H1 (cell line): ENCODE results near the gene NUDT11. TPM values are rescaled to one million over a fixed set of nuclear protein-coding genes. Genes with fewer than 3 reads are reported as not detected.

ENCODE experiments used
- CTCF ChIA-PET: fragments of 300-600 bp; sonication (Branson Sonifier 250); formaldehyde crosslinking; loops from one replicate; lab custom pipeline; 2021; ENCODE audit not compliant: partially characterized antibody; lab: Charles Lee
- POLR2A ChIA-PET: fragments of 300-600 bp; sonication (Branson Sonifier 250); formaldehyde crosslinking; loops from one replicate; lab custom pipeline; 2021; ENCODE audit warnings: inconsistent platforms; ENCODE audit not compliant: partially characterized antibody; lab: Charles Lee
- DNase-seq, 2 experiments: peaks; one replicate each; pipeline versions ENCODE4 v3.0.0 to v3.0.0-alpha.2; 2010 to 2022; ENCODE audit warnings: low spot score in 2 of 2, low read depth in 1 of 2, mixed read lengths in 1 of 2
- FAIRE-seq: peaks from 2 replicates; lab custom pipeline; 2011; peaks lifted over from hg19 to GRCh38; lab: Jason Lieb, UNC
- H2AFZ ChIP-seq: 2 replicates; pipeline ENCODE4 v1.8.1; 2012; ENCODE audit warnings: low read length, inconsistent platforms
- H2AK5ac ChIP-seq: 2 replicates; pipeline ENCODE4 v1.6.1; 2013; ENCODE audit warnings: low read depth, low read length
- H2BK120ac ChIP-seq: replicated peaks from 2 replicates; pipeline ENCODE3; 2013; ENCODE audit warnings: low read depth, low read length, inconsistent platforms
- H2BK12ac ChIP-seq: 2 replicates; pipeline ENCODE4 v1.6.1; 2013; ENCODE audit warnings: low read depth, low read length
- H2BK15ac ChIP-seq: 2 replicates; pipeline ENCODE4 v1.6.1; 2013; ENCODE audit warnings: low read length
- H2BK20ac ChIP-seq: 2 replicates; pipeline ENCODE4 v1.6.1; 2013; ENCODE audit warnings: low read length
- H2BK5ac ChIP-seq: 2 replicates; pipeline ENCODE4 v1.6.1; 2013; ENCODE audit warnings: low read depth, low read length
- H3K14ac ChIP-seq: 2 replicates; pipeline ENCODE4 v1.6.1; 2013; ENCODE audit warnings: inconsistent platforms; ENCODE audit not compliant: insufficient read length
- H3K18ac ChIP-seq: 2 replicates; pipeline ENCODE4 v1.6.1; 2013; ENCODE audit warnings: low read length; ENCODE audit errors: extremely low read depth
- H3K23ac ChIP-seq: 2 replicates; pipeline ENCODE4 v1.6.1; 2013; ENCODE audit warnings: inconsistent platforms; ENCODE audit not compliant: insufficient read length
- H3K23me2 ChIP-seq: 2 replicates; pipeline ENCODE4 v1.6.1; 2013; ENCODE audit warnings: low read depth, low read length
- H3K27ac ChIP-seq: 2 replicates; pipeline ENCODE4 v1.6.1; 2011; ENCODE audit warnings: low read depth, low read length, inconsistent platforms
- H3K27me3 ChIP-seq, 4 experiments: replicated peaks in 1 of 4; 1 replicate in 1 of 4; 2 replicates in 3 of 4; pipeline versions ENCODE4 v1.6.1 to v1.8.1; 2011 to 2013; ENCODE audit warnings: low read length in 3 of 4, mild to moderate bottlenecking in 3 of 4, inconsistent platforms in 2 of 4, mixed read lengths in 2 of 4, moderate library complexity in 1 of 4; ENCODE audit not compliant: control insufficient read depth in 3 of 4, insufficient read depth in 3 of 4; ENCODE audit errors: extremely low read depth in 1 of 4
- H3K36me3 ChIP-seq, 4 experiments: 2 replicates each; pipeline versions ENCODE4 v1.6.1 to v1.8.1; 2011 to 2013; ENCODE audit warnings: mild to moderate bottlenecking in 4 of 4, low read length in 3 of 4, moderate library complexity in 2 of 4, control low read depth in 1 of 4, inconsistent platforms in 1 of 4; ENCODE audit not compliant: insufficient read depth in 4 of 4, control insufficient read depth in 2 of 4
- H3K4ac ChIP-seq: replicated peaks from 2 replicates; pipeline ENCODE3; 2013; ENCODE audit warnings: low read length, low read depth, mixed read lengths, inconsistent platforms; ENCODE audit not compliant: insufficient read length
- H3K4me1 ChIP-seq, 4 experiments: replicated peaks in 1 of 4; 1 replicate in 1 of 4; 2 replicates in 3 of 4; pipeline versions ENCODE4 v1.6.1 to v1.8.1; 2011 to 2013; ENCODE audit warnings: low read length in 3 of 4, inconsistent platforms in 2 of 4, mixed read lengths in 1 of 4; ENCODE audit not compliant: insufficient read depth in 4 of 4, control insufficient read depth in 3 of 4
- H3K4me2 ChIP-seq, 2 experiments: 2 replicates each; pipeline versions ENCODE4 v1.6.1 to v1.8.1; 2011 to 2013; ENCODE audit warnings: low read depth in 2 of 2, low read length in 2 of 2, control low read depth in 1 of 2, inconsistent platforms in 1 of 2, mild to moderate bottlenecking in 1 of 2; ENCODE audit not compliant: insufficient read depth in 1 of 2
- H3K4me3 ChIP-seq, 4 experiments: fragments of 200-600, 300-600 bp in 1 of 4; sonication (generic), shearing (Covaris generic), sonication (Bioruptor Twin) in 1 of 4; 2 replicates each; pipeline versions ENCODE4 v1.5.1 to v1.8.1; 2011 to 2016; ENCODE audit warnings: low read length in 4 of 4, low read depth in 3 of 4, control low read depth in 2 of 4, inconsistent platforms in 2 of 4, mild to moderate bottlenecking in 2 of 4, mixed read lengths in 1 of 4, moderate library complexity in 1 of 4; ENCODE audit not compliant: insufficient read depth in 2 of 4; ENCODE audit errors: extremely low read depth in 1 of 4
- H3K56ac ChIP-seq: replicated peaks from 2 replicates; pipeline ENCODE3; 2013; ENCODE audit warnings: low read depth, mild to moderate bottlenecking, mixed read lengths, low read length, inconsistent platforms; ENCODE audit not compliant: insufficient read length
- H3K79me1 ChIP-seq: 2 replicates; pipeline ENCODE4 v1.6.1; 2013; ENCODE audit warnings: low read depth, low read length, control low read depth
- H3K79me2 ChIP-seq, 2 experiments: 2 replicates each; pipeline versions ENCODE4 v1.6.1 to v1.8.1; 2012 to 2013; ENCODE audit warnings: low read length in 2 of 2, mild to moderate bottlenecking in 2 of 2, inconsistent platforms in 1 of 2; ENCODE audit not compliant: insufficient read depth in 2 of 2, control insufficient read depth in 1 of 2
- H3K9ac ChIP-seq, 4 experiments: replicated peaks in 1 of 4; 1 replicate in 1 of 4; 2 replicates in 3 of 4; pipeline versions ENCODE4 v1.6.1 to v1.8.1; 2011 to 2013; ENCODE audit warnings: low read depth in 3 of 4, low read length in 3 of 4, control low read depth in 2 of 4, mild to moderate bottlenecking in 2 of 4, moderate library complexity in 2 of 4, inconsistent platforms in 1 of 4; ENCODE audit errors: extremely low read depth in 1 of 4
- H3K9me3 ChIP-seq, 2 experiments: 2 replicates each; pipeline versions ENCODE4 v1.6.1 to v1.8.1; 2012 to 2013; ENCODE audit warnings: mild to moderate bottlenecking in 2 of 2, moderate library complexity in 2 of 2, control low read depth in 1 of 2, inconsistent platforms in 1 of 2, low read depth in 1 of 2, low read length in 1 of 2, mixed read lengths in 1 of 2; ENCODE audit not compliant: insufficient read depth in 2 of 2
- H4K20me1 ChIP-seq, 2 experiments: replicated peaks in 1 of 2; 2 replicates each; pipeline versions ENCODE3 to v1.8.1; 2011 to 2013; ENCODE audit warnings: inconsistent platforms in 2 of 2, low read length in 2 of 2, mild to moderate bottlenecking in 1 of 2; ENCODE audit not compliant: insufficient read depth in 2 of 2, control insufficient read depth in 1 of 2
- H4K5ac ChIP-seq: 2 replicates; pipeline ENCODE4 v1.6.1; 2013; ENCODE audit warnings: low read length, low read depth, mixed read lengths, inconsistent platforms; ENCODE audit not compliant: insufficient read length
- H4K8ac ChIP-seq: 2 replicates; pipeline ENCODE4 v1.8.0; 2013; ENCODE audit warnings: mild to moderate bottlenecking, moderate library complexity, low read length, inconsistent platforms; ENCODE audit not compliant: insufficient read depth; ENCODE audit errors: extremely low read depth
- H4K91ac ChIP-seq: replicated peaks from 2 replicates; pipeline ENCODE3; 2013; ENCODE audit warnings: low read length, mixed read lengths, inconsistent platforms; ENCODE audit not compliant: insufficient read length
- BRCA1 ChIP-seq: IDR thresholded peaks from 2 replicates; pipeline ENCODE4 v1.6.1; 2012; ENCODE audit warnings: low read depth, low read length, improper control_type of control experiment
- CBX8 ChIP-seq: fragments of 300-800, 300-1000 bp; sonication (generic); IDR thresholded peaks from 2 replicates; pipeline ENCODE4 v1.7.1; 2016; ENCODE audit warnings: low read depth, low read length, borderline replicate concordance
- CREB1 ChIP-seq: IDR thresholded peaks from 2 replicates; pipeline ENCODE4 v1.6.1; 2012; ENCODE audit warnings: inconsistent platforms
- GABPA ChIP-seq: IDR thresholded peaks from 2 replicates; pipeline ENCODE4 v1.6.1; 2011; ENCODE audit warnings: mild to moderate bottlenecking, low read length, moderate library complexity, borderline replicate concordance; ENCODE audit not compliant: insufficient read depth
- GTF2F1 ChIP-seq: IDR thresholded peaks from 2 replicates; pipeline ENCODE4 v1.6.1; 2012; ENCODE audit warnings: low read depth, low read length, improper control_type of control experiment, borderline replicate concordance
- JUND ChIP-seq: IDR thresholded peaks from 2 replicates; pipeline ENCODE4 v1.6.1; 2011; ENCODE audit warnings: mild to moderate bottlenecking, improper control_type of control experiment, low read length
- MAFK ChIP-seq: IDR thresholded peaks from 2 replicates; pipeline ENCODE4 v1.6.1; 2012; ENCODE audit warnings: low read depth, mild to moderate bottlenecking, improper control_type of control experiment, low read length
- POLR2AphosphoS5 ChIP-seq: IDR thresholded peaks from 2 replicates; pipeline ENCODE4 v1.6.1; 2011; ENCODE audit warnings: low read depth, low read length
- RAD21 ChIP-seq, 2 experiments: IDR thresholded peaks in 1 of 2; conservative IDR thresholded peaks in 1 of 2; 2 replicates each; pipeline ENCODE4 v1.6.1; 2011; ENCODE audit warnings: low read depth in 2 of 2, low read length in 2 of 2, improper control_type of control experiment in 1 of 2, inconsistent platforms in 1 of 2, mild to moderate bottlenecking in 1 of 2, moderate library complexity in 1 of 2
- SIX5 ChIP-seq: IDR thresholded peaks from 2 replicates; pipeline ENCODE4 v1.6.1; 2011; ENCODE audit warnings: mild to moderate bottlenecking, low read depth, low read length
- SUZ12 ChIP-seq: fragments of 200-600 bp; sonication (generic); IDR thresholded peaks from 2 replicates; pipeline ENCODE4 v1.6.1; 2012; ENCODE audit warnings: mild to moderate bottlenecking, inconsistent platforms, low read length, moderate library complexity, mixed read lengths
- TEAD4 ChIP-seq: IDR thresholded peaks from 2 replicates; pipeline ENCODE4 v1.6.1; 2012; ENCODE audit warnings: low read depth, low read length, inconsistent platforms, mixed read lengths
- YY1 ChIP-seq: IDR thresholded peaks from 2 replicates; pipeline ENCODE4 v1.6.1; 2011; ENCODE audit warnings: low read depth, mild to moderate bottlenecking, low read length
- WGBS, 2 experiments: shearing (Covaris generic) in 1 of 2; methylation state at CpG; one replicate each; pipeline versions ENCODE4 v1.1.6 to v1.1.7; 2013 to 2015; ENCODE audit warnings: low lambda C conversion rate in 2 of 2, mixed read lengths in 2 of 2, inconsistent platforms in 1 of 2, low coverage in 1 of 2, missing lambda C conversion rate in 1 of 2; ENCODE audit not compliant: insufficient replicate concordance in 2 of 2, insufficient coverage in 1 of 2, insufficient read length in 1 of 2; ENCODE audit errors: extremely low coverage in 1 of 2, missing lambda C conversion rate in 1 of 2; 5-methylcytosine and 5-hydroxymethylcytosine counted together
- polyA plus RNA-seq, 7 experiments: library from polyadenylated mRNA; depleted of rRNA in 3 of 7; stranded (reverse) in 5 of 7; unstranded in 2 of 7; fragments of >200 nt in 5 of 7; fragments of 200-250 nt in 2 of 7; gene quantifications; 1 replicate in 5 of 7; 2 replicates in 1 of 7; 4 replicates in 1 of 7; pipeline versions ENCODE4 v1.2.1 to v1.2.3, GENCODE V29; 2011 to 2013; ENCODE audit warnings: missing spikeins in 2 of 7, mixed read lengths in 2 of 7
- total RNA-seq: library from RNA; stranded (reverse); fragmentation: NEBNext Ultra II Directional; extraction: Animal tissue kit (Norgen Biotek cat#: 25700); gene quantifications from 2 replicates; pipeline ENCODE4 v1.2.1, GENCODE V29; 2021
- TF ChIP-seq, protein P1 (sequence below): IDR thresholded peaks from 2 replicates; pipeline ENCODE4 v1.6.1; 2012; ENCODE audit warnings: inconsistent platforms
- TF ChIP-seq, protein P2 (sequence below): IDR thresholded peaks from 2 replicates; pipeline ENCODE4 v1.6.1; 2012; ENCODE audit warnings: inconsistent platforms

NUDT11 gene
- total and polyA plus RNA-seq, 2 of the 8 experiments (the other 6 are each of a cell fraction or from before 2014, with no cell fraction given), result 31.3 to 37.6 TPM

DNA sequence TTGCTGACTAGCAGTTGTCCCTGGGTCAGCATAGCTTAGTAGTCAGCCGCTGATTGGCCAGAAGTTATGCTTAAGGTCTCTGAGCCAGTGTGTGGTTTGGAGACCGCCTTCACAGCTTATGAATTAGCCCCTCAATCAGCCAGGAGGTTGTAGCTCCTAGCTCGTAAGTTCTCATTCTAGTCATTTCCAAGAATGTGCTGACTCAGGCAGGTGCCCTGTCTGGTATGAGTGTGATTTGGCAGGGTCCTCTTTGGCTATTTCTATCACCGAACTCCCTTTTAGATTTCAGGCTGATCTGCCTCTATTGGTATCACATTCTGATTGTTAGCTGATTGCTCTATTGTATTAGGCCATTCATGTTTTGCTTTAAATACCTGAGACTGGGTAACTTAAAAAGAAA is 33.1 kb downstream of the NUDT11 start:
- no peak for FAIRE-seq
- CTCF ChIA-PET, result interaction anchor here (0.6 kb wide), 1 partner anchor 138 kb away, joined by 3 read pairs; no protein-coding TSS in a partner anchor
- TF ChIP-seq TEAD4 (no peak), GABPA (no peak), RAD21 (IDR thresholded peaks at IDR 0.05 in 1 of 2, conservative IDR thresholded peaks at IDR 0.05 in 1 of 2; ENCODE audit: low read depth in 2 of 2, low read length in 2 of 2) (no peak), CREB1 (no peak), BRCA1 (no peak), SIX5 (no peak), GTF2F1 (no peak), JUND (no peak), MAFK (no peak), POLR2AphosphoS5 (no peak), CBX8 (no peak), YY1 (no peak), SUZ12 (no peak)
- TF ChIP-seq, protein P1, sequence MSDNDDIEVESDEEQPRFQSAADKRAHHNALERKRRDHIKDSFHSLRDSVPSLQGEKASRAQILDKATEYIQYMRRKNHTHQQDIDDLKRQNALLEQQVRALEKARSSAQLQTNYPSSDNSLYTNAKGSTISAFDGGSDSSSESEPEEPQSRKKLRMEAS, result no peak
- TF ChIP-seq, protein P2, sequence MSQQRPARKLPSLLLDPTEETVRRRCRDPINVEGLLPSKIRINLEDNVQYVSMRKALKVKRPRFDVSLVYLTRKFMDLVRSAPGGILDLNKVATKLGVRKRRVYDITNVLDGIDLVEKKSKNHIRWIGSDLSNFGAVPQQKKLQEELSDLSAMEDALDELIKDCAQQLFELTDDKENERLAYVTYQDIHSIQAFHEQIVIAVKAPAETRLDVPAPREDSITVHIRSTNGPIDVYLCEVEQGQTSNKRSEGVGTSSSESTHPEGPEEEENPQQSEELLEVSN, result no peak

More for the DNA sequence above, 33.1 kb downstream of the NUDT11 start:
- no peak overlapping the region for H2AK5ac ChIP-seq
- POLR2A ChIA-PET, result no interaction called here
- no peaks in the 10 kb centered on the region for H3K23me2 ChIP-seq
- H3K18ac ChIP-seq, result no peak overlapping the region
- no peak overlapping the region for H4K5ac ChIP-seq
- H3K4me1 ChIP-seq, result no peaks in the 10 kb centered on the region
- no peak overlapping the region for H3K4me2 ChIP-seq
- no peak overlapping the region for H3K23ac ChIP-seq
- H4K91ac ChIP-seq, result no peak overlapping the region
- no peaks in the 10 kb centered on the region for H3K79me2 ChIP-seq
- no peaks in the 10 kb centered on the region for H3K79me1 ChIP-seq
- no peaks in the 10 kb centered on the region for H4K20me1 ChIP-seq
- no peak overlapping the region for H3K27ac ChIP-seq
- H2BK5ac ChIP-seq, result no peak overlapping the region
- H3K4ac ChIP-seq, result no peak overlapping the region
- no peaks in the 10 kb centered on the region for H3K27me3 ChIP-seq
- H3K14ac ChIP-seq, result no peak overlapping the region
- H2BK15ac ChIP-seq, result no peak overlapping the region
- DNase-seq, result no peak
- H2AFZ ChIP-seq, result no peak overlapping the region
- H2BK12ac ChIP-seq, result no peak overlapping the region
- no peaks in the 10 kb centered on the region for H3K9me3 ChIP-seq
- no peak overlapping the region for H2BK120ac ChIP-seq
- H2BK20ac ChIP-seq, result no peak overlapping the region
- H4K8ac ChIP-seq, result no peak overlapping the region
- no peak overlapping the region for H3K9ac ChIP-seq
- no peak overlapping the region for H3K4me3 ChIP-seq
- no peak overlapping the region for H3K56ac ChIP-seq
- no peaks in the 10 kb centered on the region for H3K36me3 ChIP-seq
- 93% methylated on average over 4 of the region's 4 CpGs; no CpG with 5 or more reads in 1 of the 2 experiments for WGBS, 2 experiments
